Liver (tissue), 10 donors: ENCODE results near the gene UBE3D. TPM values are rescaled to one million over a fixed set of nuclear protein-coding genes. Genes with fewer than 3 reads are reported as not detected.

Source experiments
- DNase-seq: peaks from one replicate; pipeline ENCODE4 v3.0.0-alpha.2; 2017; ENCODE audit warnings: low spot score
- H3K27ac ChIP-seq, 2 donors: one replicate each; pipeline ENCODE4 v1.7.0; 2013; ENCODE audit warnings: inconsistent platforms in 2 of 2, low read length in 2 of 2, control low read depth in 1 of 2, low read depth in 1 of 2, mild to moderate bottlenecking in 1 of 2
- H3K27me3 ChIP-seq, 4 donors: one replicate each; pipeline versions ENCODE4 v1.6.1 to v1.7.0; 2013; ENCODE audit warnings: low read length in 3 of 4, inconsistent platforms in 1 of 4, mild to moderate bottlenecking in 1 of 4, moderate library complexity in 1 of 4; ENCODE audit not compliant: control insufficient read depth in 4 of 4, insufficient read depth in 4 of 4
- H3K36me3 ChIP-seq, 4 donors: one replicate each; pipeline versions ENCODE4 v1.6.1 to v1.7.0; 2013; ENCODE audit warnings: low read length in 3 of 4, mild to moderate bottlenecking in 3 of 4, low read depth in 1 of 4, moderate library complexity in 1 of 4; ENCODE audit not compliant: control insufficient read depth in 4 of 4, insufficient read depth in 3 of 4
- H3K4me1 ChIP-seq, 4 donors: one replicate each; pipeline versions ENCODE4 v1.6.1 to v1.7.0; 2013; ENCODE audit warnings: low read length in 3 of 4, mild to moderate bottlenecking in 3 of 4, moderate library complexity in 1 of 4; ENCODE audit not compliant: control insufficient read depth in 4 of 4, insufficient read depth in 4 of 4
- H3K4me3 ChIP-seq, 3 donors: one replicate each; pipeline versions ENCODE4 v1.6.1 to v1.7.0; 2013; ENCODE audit warnings: low read length in 3 of 3, control low read depth in 1 of 3, low read depth in 1 of 3, mild to moderate bottlenecking in 1 of 3
- H3K9ac ChIP-seq, 2 donors: one replicate each; pipeline ENCODE4 v1.7.0; 2013; ENCODE audit warnings: low read length in 2 of 2, mild to moderate bottlenecking in 2 of 2, moderate library complexity in 2 of 2, control low read depth in 1 of 2, low read depth in 1 of 2
- H3K9me3 ChIP-seq, 4 donors: one replicate each; pipeline versions ENCODE4 v1.6.1 to v1.7.0; 2013; ENCODE audit warnings: low read length in 3 of 4; ENCODE audit not compliant: control insufficient read depth in 4 of 4
- CTCF ChIP-seq: fragments of 150-350 bp; IDR thresholded peaks from 2 replicates; pipeline ENCODE4 v1.5.1; 2017; ENCODE audit warnings: improper control_type of control experiment, low read depth, low read length; ENCODE audit not compliant: missing input control
- EGR1 ChIP-seq, 2 donors: IDR thresholded peaks; 2 replicates each; pipeline ENCODE4 v1.6.1; 2016 to 2018; ENCODE audit warnings: antibody characterized with exemption in 2 of 2, low read depth in 2 of 2
- GABPA ChIP-seq, 2 donors: IDR thresholded peaks in 1 of 2; conservative IDR thresholded peaks in 1 of 2; 2 replicates each; pipeline ENCODE4 v1.6.1; 2016; ENCODE audit warnings: antibody characterized with exemption in 2 of 2, mild to moderate bottlenecking in 1 of 2, moderate library complexity in 1 of 2
- HNF4A ChIP-seq, 2 donors: conservative IDR thresholded peaks; 2 replicates each; pipeline ENCODE4 v1.6.1; 2016; ENCODE audit warnings: antibody characterized with exemption in 2 of 2, mild to moderate bottlenecking in 2 of 2
- JUND ChIP-seq, 2 donors: IDR thresholded peaks; 2 replicates each; pipeline ENCODE4 v1.6.1; 2016; ENCODE audit warnings: antibody characterized with exemption in 2 of 2
- NR2F2 ChIP-seq: IDR thresholded peaks from 2 replicates; pipeline ENCODE4 v1.6.1; 2016; ENCODE audit warnings: antibody characterized with exemption
- RAD21 ChIP-seq, 2 donors: IDR thresholded peaks; 2 replicates each; pipeline ENCODE4 v1.6.1; 2016; ENCODE audit warnings: antibody characterized with exemption in 2 of 2, mild to moderate bottlenecking in 2 of 2
- REST ChIP-seq: IDR thresholded peaks from 2 replicates; pipeline ENCODE4 v1.6.1; 2016; ENCODE audit warnings: antibody characterized with exemption, mild to moderate bottlenecking
- RXRA ChIP-seq, 2 donors: IDR thresholded peaks; 2 replicates each; pipeline ENCODE4 v1.6.1; 2017 to 2018; ENCODE audit warnings: antibody characterized with exemption in 2 of 2, mild to moderate bottlenecking in 1 of 2
- SP1 ChIP-seq: IDR thresholded peaks from 2 replicates; pipeline ENCODE4 v1.6.1; 2018; ENCODE audit warnings: antibody characterized with exemption, mild to moderate bottlenecking
- YY1 ChIP-seq: IDR thresholded peaks from 2 replicates; pipeline ENCODE4 v1.6.1; 2016; ENCODE audit warnings: antibody characterized with exemption, mild to moderate bottlenecking
- WGBS: extraction: QIAGEN DNeasy Blood & Tissue Kit; methylation state at CpG from one replicate; pipeline ENCODE4 v1.1.7; 2013; 5-methylcytosine and 5-hydroxymethylcytosine counted together
- polyA plus RNA-seq, 2 donors: library from polyadenylated mRNA; stranded (reverse) in 1 of 2; unstranded in 1 of 2; fragments of 200-250 nt in 1 of 2; fragments of >200 nt in 1 of 2; fragmentation: Nextera tagmentation in 1 of 2; extraction: Ambion mirVana in 1 of 2; gene quantifications; one replicate each; pipeline versions ENCODE4 v1.2.1 to v1.2.3, GENCODE V29; 2013 to 2015
- small RNA-seq: library from RNA; depleted of rRNA; stranded (forward); fragments of <200 nt; gene quantifications from one replicate; pipeline ENCODE3, GENCODE V24; 2014
- total RNA-seq, 2 donors: library from RNA; depleted of rRNA; stranded (reverse); fragments of >200 nt; gene quantifications; one replicate each; pipeline ENCODE4 v1.2.3, GENCODE V29; 2014
- donor health status: healthy.
- donor health status: healthy.
- donor health status: healthy.
- donor health status: healthy.
- donor health status: healthy.

Gene UBE3D
- total and polyA plus RNA-seq, 4 donors: 0.78 to 6.4 (median 1.9) TPM

DNA sequence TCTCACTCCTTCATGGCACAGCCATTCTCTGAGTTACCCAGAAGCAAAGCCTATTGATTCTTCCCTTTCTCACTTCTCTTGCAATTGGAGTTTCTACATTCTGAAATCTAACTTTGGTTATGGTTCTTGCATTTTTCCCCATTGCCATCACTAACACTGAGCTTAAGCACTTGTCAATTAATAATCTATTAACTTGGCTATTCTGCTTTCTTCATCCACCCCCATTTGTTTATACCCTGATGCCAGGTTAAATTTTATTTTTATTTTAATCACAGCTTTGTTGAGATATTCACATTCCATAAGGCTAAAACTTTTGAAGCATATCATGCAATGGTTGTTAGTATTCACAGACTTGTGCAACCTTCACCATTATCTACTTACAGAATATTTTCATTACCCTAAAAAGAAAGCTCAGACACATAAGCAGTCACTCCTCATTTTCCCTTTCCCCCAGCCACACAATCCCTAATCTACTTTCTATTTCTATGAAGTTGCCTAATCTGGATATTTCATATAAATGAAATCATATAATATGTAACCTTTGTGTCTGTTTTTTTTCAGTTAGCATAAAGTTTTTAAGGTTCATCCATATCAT is 222.3 kb downstream of the UBE3D start:
- Histone ChIP-seq H3K9me3 (no peaks in the 10 kb centered on the region), H3K27me3 (no peaks in the 10 kb centered on the region), H3K4me3 (no peak overlapping the region), H3K9ac (no peak overlapping the region), H3K27ac (no peak overlapping the region), H3K4me1 (no peaks in the 10 kb centered on the region), H3K36me3 (no peaks in the 10 kb centered on the region)
- TF ChIP-seq CTCF: no peak
- no peak for TF ChIP-seq YY1
- no peak for TF ChIP-seq EGR1 (IDR thresholded peaks at IDR 0.05; ENCODE audit: low read depth in 2 of 2)
- no peak for TF ChIP-seq RXRA (IDR thresholded peaks at IDR 0.05)
- no peak for TF ChIP-seq NR2F2
- no peak for TF ChIP-seq SP1
- TF ChIP-seq REST: no peak
- no peak for TF ChIP-seq RAD21 (IDR thresholded peaks at IDR 0.05)
- DNase-seq: no peak

DNA sequence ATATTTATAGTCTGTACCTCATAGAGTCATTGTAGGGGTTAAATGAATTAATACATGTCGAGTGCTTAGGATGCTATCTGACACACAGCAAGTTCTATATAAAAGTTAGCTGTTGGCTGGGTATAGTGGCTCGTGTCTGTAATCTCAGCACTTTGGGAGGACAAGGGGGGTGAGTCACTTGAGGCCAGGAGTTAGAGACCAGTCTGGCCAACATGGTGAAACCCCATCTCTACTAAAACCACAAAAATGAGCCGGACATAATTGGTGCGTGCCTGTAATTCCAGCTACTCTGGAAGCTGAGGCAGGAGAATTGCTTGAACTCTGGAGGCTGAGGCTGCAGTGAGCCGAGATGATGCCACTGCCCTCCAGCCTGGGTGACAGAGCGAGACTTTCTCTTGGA is 222.9 kb downstream of the UBE3D start:
- H3K36me3 ChIP-seq: no peaks in the 10 kb centered on the region
- no peak overlapping the region for H3K4me3 ChIP-seq
- H3K27ac ChIP-seq: no peak overlapping the region
- no peaks in the 10 kb centered on the region for H3K27me3 ChIP-seq
- no peaks in the 10 kb centered on the region for H3K9me3 ChIP-seq
- H3K4me1 ChIP-seq: no peaks in the 10 kb centered on the region
- no peak overlapping the region for H3K9ac ChIP-seq
- DNase-seq: no peak
- 72% methylated on average over 6 of the region's 6 CpGs for WGBS
- TF ChIP-seq HNF4A (conservative IDR thresholded peaks at IDR 0.05) (no peak), GABPA (IDR thresholded peaks at IDR 0.05 in 1 of 2, conservative IDR thresholded peaks at IDR 0.05 in 1 of 2) (no peak), JUND (IDR thresholded peaks at IDR 0.05) (no peak), EGR1 (IDR thresholded peaks at IDR 0.05; ENCODE audit: low read depth in 2 of 2) (no peak)

Small RNAs within 50 kb of the gene (small RNA-seq; reads per million reads assigned to genes)
- gene LAP3P1: not detected

Other genes with a start within 250 kb of the UBE3D start
- gene DOP1A, start 1.8 kb upstream of the UBE3D start, total RNA-seq: 10 to 100 TPM; 15.1 to 32.0 TPM
- gene DOP1A, start 1.8 kb upstream of the UBE3D start, polyA plus RNA-seq: 1 to 10 TPM; 3.5 to 4.1 TPM
- gene PGM3, start 127.4 kb upstream of the UBE3D start, total RNA-seq: 10 to 100 TPM; 21.8 to 61.1 TPM
- 10 to 100 TPM; 14.7 to 30.3 TPM for gene PGM3, start 127.4 kb upstream of the UBE3D start, polyA plus RNA-seq
- gene RWDD2A, start 127.5 kb upstream of the UBE3D start, total RNA-seq: 1 to 10 TPM; 1.9 to 5.5 TPM
- gene RWDD2A, start 127.5 kb upstream of the UBE3D start, polyA plus RNA-seq: 1 to 10 TPM; 1.9 to 2.8 TPM